HepG2 (cell line): ENCODE data around the gene MALRD1. TPM values are rescaled to one million over a fixed set of nuclear protein-coding genes. Genes with fewer than 3 reads are reported as not detected.

ENCODE experiments used
- ATAC-seq: fragments of 200-7000 bp; cut with Tn5 transposase; 3 replicates; pipeline ENCODE4 v1.9.1; 2020; ENCODE audit warnings: mild to moderate bottlenecking, moderate library complexity
- BruUV-seq: library from RNA; stranded (reverse); fragments of 400-500 nt; replicated peaks from 2 replicates; lab custom pipeline; 2021; lab: Mats Ljungman, UMichigan
- CTCF ChIA-PET: fragments of 300-600 bp; formaldehyde crosslinking; extraction: SDS; loops from one replicate; lab custom pipeline; 2021; ENCODE audit warnings: low total read pairs, inconsistent platforms, low intra/inter-chr PET ratio; lab: Yijun Ruan, JAX
- POLR2A ChIA-PET: fragments of 350-600 bp; sonication (Branson Sonifier 250); formaldehyde crosslinking; loops from one replicate; lab custom pipeline; 2020; ENCODE audit warnings: antibody characterized with exemption, inconsistent platforms; lab: Yijun Ruan, JAX
- DNase-seq: peaks from one replicate; pipeline ENCODE4 v3.0.0-alpha.2; 2015; ENCODE audit warnings: low spot score
- FAIRE-seq: peaks from 3 replicates; lab custom pipeline; 2011; peaks lifted over from hg19 to GRCh38; lab: Jason Lieb, UNC
- H2AFZ ChIP-seq: one replicate; pipeline ENCODE4 v1.6.1; 2011; ENCODE audit warnings: low read length, inconsistent platforms
- H3K27ac ChIP-seq: fragments of 300-600 bp; 3 replicates; pipeline ENCODE4 v1.8.0; 2011; ENCODE audit warnings: mixed run types, mild to moderate bottlenecking, mixed read lengths, low read length, inconsistent platforms; ENCODE audit not compliant: insufficient read depth; ENCODE audit errors: extremely low read length
- H3K27me3 ChIP-seq, 2 experiments: fragments of 200-600 bp in 1 of 2; 2 replicates in 1 of 2; 3 replicates in 1 of 2; pipeline versions ENCODE4 v1.6.0 to v1.8.0; 2011; ENCODE audit warnings: low read length in 2 of 2, mild to moderate bottlenecking in 2 of 2, moderate library complexity in 2 of 2, inconsistent platforms in 1 of 2; ENCODE audit not compliant: insufficient read depth in 2 of 2, control insufficient read depth in 1 of 2
- H3K36me3 ChIP-seq, 2 experiments: fragments of 200-600 bp in 1 of 2; replicated peaks in 1 of 2; 2 replicates in 1 of 2; 3 replicates in 1 of 2; pipeline versions ENCODE4 v1.5.1 to v1.8.0; 2011; ENCODE audit warnings: low read length in 2 of 2, inconsistent platforms in 1 of 2; ENCODE audit not compliant: insufficient read depth in 2 of 2, control insufficient read depth in 1 of 2
- H3K4me1 ChIP-seq: 2 replicates; pipeline ENCODE4 v1.5.1; 2012; ENCODE audit warnings: low read length, inconsistent platforms; ENCODE audit not compliant: insufficient read depth
- H3K4me2 ChIP-seq: 2 replicates; pipeline ENCODE4 v1.6.0; 2011; ENCODE audit warnings: low read depth, low read length, inconsistent platforms
- H3K4me3 ChIP-seq, 3 experiments: fragments of 200-600 bp in 1 of 3; sonication (generic), shearing (Covaris generic) in 1 of 3; replicated peaks in 1 of 3; 2 replicates each; pipeline ENCODE4 v1.5.1; 2011 to 2016; ENCODE audit warnings: low read length in 3 of 3, inconsistent platforms in 2 of 3, low read depth in 2 of 3, mild to moderate bottlenecking in 2 of 3, control low read depth in 1 of 3, mixed read lengths in 1 of 3; ENCODE audit not compliant: insufficient read depth in 1 of 3
- H3K79me2 ChIP-seq: one replicate; pipeline ENCODE4 v1.6.1; 2011; ENCODE audit warnings: low read length, inconsistent platforms; ENCODE audit not compliant: insufficient read depth
- H3K9ac ChIP-seq: 2 replicates; pipeline ENCODE4 v1.6.0; 2011; ENCODE audit warnings: mild to moderate bottlenecking, low read depth, low read length, inconsistent platforms; ENCODE audit not compliant: insufficient read depth
- H3K9me3 ChIP-seq: 2 replicates; pipeline ENCODE4 v1.5.1; 2012; ENCODE audit warnings: mild to moderate bottlenecking, low read length
- H4K20me1 ChIP-seq: 2 replicates; pipeline ENCODE4 v1.6.0; 2011; ENCODE audit warnings: inconsistent platforms, mild to moderate bottlenecking, low read length, moderate library complexity; ENCODE audit not compliant: insufficient read depth
- ARID2 ChIP-seq: sonication (generic); formaldehyde crosslinking; IDR thresholded peaks from 2 replicates; pipeline ENCODE4 v1.8.1; 2022; ENCODE audit warnings: mild to moderate bottlenecking, missing genetic modification reagents, borderline replicate concordance
- NCOR1 ChIP-seq: fragments of 200-600 bp; sonication (generic); IDR thresholded peaks from 2 replicates; pipeline ENCODE4 v1.7.0; 2017; ENCODE audit warnings: antibody characterized with exemption, low read length, borderline replicate concordance
- PPARG ChIP-seq: conservative IDR thresholded peaks from 2 replicates; pipeline ENCODE4 v1.6.1; 2016; ENCODE audit warnings: missing biosample characterization, missing genetic modification reagents
- RXRA ChIP-seq: sonication (generic); formaldehyde crosslinking; IDR thresholded peaks from 2 replicates; pipeline ENCODE4 v1.5.1; 2020; ENCODE audit warnings: missing genetic modification reagents
- ZMYM4 ChIP-seq: sonication (generic); formaldehyde crosslinking; IDR thresholded peaks from 2 replicates; pipeline ENCODE4 v1.8.1; 2023; ENCODE audit warnings: mild to moderate bottlenecking, missing genetic modification reagents
- ZNF407 ChIP-seq: sonication (generic); formaldehyde crosslinking; IDR thresholded peaks from one replicate; pipeline ENCODE4 v1.5.1; 2020; ENCODE audit warnings: mild to moderate bottlenecking, missing genetic modification reagents; ENCODE audit errors: not compliant biosample characterization
- WGBS: methylation state at CpG from one replicate; pipeline ENCODE4 v1.1.6; 2017; ENCODE audit warnings: low lambda C conversion rate; 5-methylcytosine and 5-hydroxymethylcytosine counted together
- in situ Hi-C: cut with HindIII; loops from 2 replicates; pipeline ENCODE4 v1.10.0; 2017; ENCODE audit warnings: low pct_unique_long_range_greater_than_20kb; ENCODE audit not compliant: extremely low pct_ligation_motif_present
- intact Hi-C: fragments of 100-400 bp; cut with micrococcal nuclease; formaldehyde crosslinking; loops from one replicate; pipeline ENCODE4 v1.10.0; 2022; ENCODE audit not compliant: unreplicated experiment
- polyA plus RNA-seq, 8 experiments: library from polyadenylated mRNA; depleted of rRNA in 3 of 8; stranded (reverse) in 7 of 8; unstranded in 1 of 8; fragments of >200 nt; fragmentation: Illumina TruSeq in 4 of 8; extraction: Trizol in 4 of 8; gene quantifications; 2 replicates each; pipeline versions ENCODE4 v1.2.1 to v1.2.3, GENCODE V29; 2011 to 2016; ENCODE audit warnings: low read depth in 4 of 8, missing spikeins in 1 of 8, mixed read lengths in 1 of 8; ENCODE audit not compliant: insufficient read depth in 1 of 8
- total RNA-seq, 5 experiments: library from RNA; depleted of rRNA; stranded (reverse); fragments of >200 nt; fragmentation: Illumina TruSeq; extraction: Trizol; gene quantifications; 2 replicates each; pipeline ENCODE4 v1.2.3, GENCODE V29; 2016; ENCODE audit warnings: low read depth in 1 of 5

The MALRD1 gene
- total and polyA plus RNA-seq, 2 of the 13 experiments (the other 11 are each of a cell fraction or from before 2014, with no cell fraction given), result 5.7 to 15.4 TPM

GRCh38 chr10:19041171-19041570, 7.4 kb upstream of the MALRD1 start:
- no peak for TF ChIP-seq ZNF407
- no peak for TF ChIP-seq NCOR1
- no peak for TF ChIP-seq ZMYM4 (CRISPR knock-in tag)
- TF ChIP-seq ARID2 (CRISPR knock-in tag), result no peak
- no peak for TF ChIP-seq PPARG (CRISPR knock-in tag)
- TF ChIP-seq RXRA, result no peak
- Histone ChIP-seq H3K4me1 (no peaks in the 10 kb centered on the region), H2AFZ (no peak overlapping the region), H3K4me2 (no peak overlapping the region), H4K20me1 (no peaks in the 10 kb centered on the region), H3K36me3 (no peaks in the 10 kb centered on the region), H3K27ac (no peak overlapping the region), H3K27me3 (no peaks in the 10 kb centered on the region), H3K79me2 (no peaks in the 10 kb centered on the region), H3K4me3 (no peak overlapping the region), H3K9me3 (no peaks in the 10 kb centered on the region), H3K9ac (no peak overlapping the region)
- ATAC-seq, result no peak
- intact Hi-C loops (no loop called here), in situ Hi-C loops (no loop called here)
- ChIA-PET CTCF (no interaction called here), POLR2A (no interaction called here)
- no peak for DNase-seq
- no peak for FAIRE-seq
- BruUV-seq, result no TSS peak
- WGBS, result 13% methylated on average over 3 of the region's 3 CpGs
